Middle frontal gyrus (tissue), 1 donor: ENCODE data around the gene ATXN2.
A peak's percentile ranks its signal among the peaks of the same experiment; 100 is the strongest.
"Not testable (repeated sequence)": the region's sequence is repeated elsewhere in the genome, so short reads cannot be mapped to it uniquely, and the experiment has no call there.

ENCODE experiments used
- DNase-seq: peaks from one replicate; pipeline ENCODE4 v3.0.0-alpha.2; 2015; ENCODE audit warnings: low spot score; ENCODE audit errors: extremely low spot score

The ATXN2 gene

DNA sequence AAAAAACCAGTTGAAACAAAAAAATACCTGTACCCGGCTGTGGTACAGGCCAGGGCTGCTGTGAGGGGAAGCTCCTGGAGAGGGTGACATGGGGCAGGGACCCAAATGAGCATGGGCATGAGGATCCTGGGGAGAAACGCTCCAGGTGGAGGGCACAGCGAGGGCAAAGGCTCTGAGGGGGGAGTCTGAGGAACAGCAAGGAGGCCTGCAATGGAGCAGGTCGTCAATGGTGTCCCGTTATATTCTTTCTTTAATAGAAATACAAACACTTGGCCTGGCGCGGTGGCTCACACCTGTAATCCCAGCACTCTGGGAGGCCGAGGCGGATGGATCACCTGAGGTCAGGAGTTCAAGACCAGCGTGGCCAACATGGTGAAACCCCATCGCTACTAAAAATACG lies 1.9 kb upstream of the ATXN2 start:
- not testable (repeated sequence) for DNase-seq

DNA sequence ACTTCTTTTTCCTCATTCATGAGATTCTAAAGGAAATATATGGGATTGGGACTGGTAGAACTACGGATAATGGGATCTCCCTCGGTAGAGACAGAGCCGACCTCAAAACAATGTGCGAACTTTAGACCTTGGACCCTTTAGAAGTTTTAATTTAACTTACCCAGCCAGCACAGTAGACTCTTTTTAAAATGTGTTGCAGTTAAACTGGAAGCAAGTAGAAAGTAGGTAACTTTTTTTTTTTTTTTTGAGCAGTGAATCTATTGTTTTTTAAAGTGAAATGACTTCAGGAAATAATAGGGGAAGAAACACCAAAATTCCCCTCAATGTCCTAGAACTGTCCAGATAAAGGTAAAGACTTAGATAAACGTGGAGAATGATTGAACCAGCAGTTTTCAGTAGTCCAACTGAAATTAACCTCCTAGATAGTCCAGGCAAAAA lies 1.1 kb upstream of the ATXN2 start:
- DNase-seq, result no peak

DNA sequence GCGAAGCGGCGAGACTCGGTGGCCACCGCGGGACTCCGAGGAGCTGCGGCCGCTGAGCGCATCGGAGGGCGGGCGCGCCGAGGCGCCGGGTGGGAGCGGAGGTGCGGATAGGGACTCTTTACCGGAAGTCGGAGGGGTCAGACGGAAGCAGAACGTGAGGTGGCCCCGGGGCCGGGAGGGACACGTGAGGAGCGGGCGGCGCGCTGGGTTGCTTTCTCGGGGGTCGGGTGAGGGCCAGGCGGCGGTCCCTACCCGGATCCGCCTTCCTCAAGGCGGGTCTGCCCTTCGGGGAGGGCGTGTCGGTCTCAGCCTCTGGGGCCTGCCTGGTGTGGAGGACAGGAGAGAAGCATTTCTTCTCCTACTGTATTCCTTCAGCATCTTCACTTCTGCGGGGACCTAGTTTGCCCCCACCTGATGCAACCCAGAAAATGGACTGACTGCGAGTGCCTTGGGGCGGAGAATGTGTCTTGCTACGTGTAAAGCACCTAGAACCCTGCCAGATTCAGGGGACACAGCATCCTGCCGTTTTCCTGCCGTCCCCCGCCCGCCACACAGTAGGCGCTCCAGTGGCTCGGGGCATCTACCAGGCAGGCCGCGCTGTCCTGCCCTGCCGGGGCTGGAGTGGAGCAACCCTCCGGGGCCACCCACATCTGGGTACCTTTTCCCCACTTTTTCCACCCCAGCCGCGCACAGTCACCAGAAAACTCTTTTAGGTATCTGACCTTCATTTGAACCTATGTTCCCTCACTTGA lies 514 bp upstream of the ATXN2 start:
- peak; percentile 53 for DNase-seq

DNA sequence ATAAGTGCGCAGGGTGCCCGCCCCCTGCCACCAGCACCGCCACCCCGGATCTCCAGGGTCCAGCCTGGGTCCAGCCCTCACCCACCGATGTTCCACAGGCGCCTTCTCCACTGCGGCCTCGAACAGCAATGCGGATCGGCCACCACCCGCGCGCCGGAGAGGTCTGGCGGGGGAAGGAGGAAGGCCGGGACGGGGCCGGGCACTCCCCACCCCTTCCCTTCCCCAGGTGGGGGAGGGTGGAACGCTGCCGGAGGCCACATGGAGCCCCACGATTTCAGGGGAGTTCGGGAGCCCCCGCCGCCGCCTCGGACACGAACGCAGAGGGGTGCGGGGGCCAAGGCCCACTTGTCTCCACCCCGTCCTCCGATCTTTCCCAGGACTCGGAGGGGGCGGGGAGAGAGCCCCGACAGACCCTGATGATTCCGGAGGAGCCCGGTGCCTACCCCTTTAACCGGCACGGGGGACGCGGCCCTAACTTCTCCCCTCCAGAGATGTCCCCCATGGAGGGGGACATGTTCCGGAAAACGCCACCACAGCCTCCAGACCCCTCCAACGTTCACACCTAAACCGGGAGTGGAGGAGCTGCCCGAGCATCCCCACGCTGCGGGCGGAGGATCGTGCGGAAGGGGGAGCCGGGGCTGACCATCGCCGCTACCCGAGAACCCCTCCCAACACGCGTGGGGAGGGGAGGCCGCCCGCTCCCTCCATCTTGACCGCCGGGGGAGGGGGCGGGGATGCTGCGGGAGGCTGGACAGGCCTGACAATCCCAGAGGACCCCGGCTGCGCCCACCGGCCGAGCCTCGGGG lies 1.1 kb downstream of the ATXN2 start:
- DNase-seq, result no peak

DNA sequence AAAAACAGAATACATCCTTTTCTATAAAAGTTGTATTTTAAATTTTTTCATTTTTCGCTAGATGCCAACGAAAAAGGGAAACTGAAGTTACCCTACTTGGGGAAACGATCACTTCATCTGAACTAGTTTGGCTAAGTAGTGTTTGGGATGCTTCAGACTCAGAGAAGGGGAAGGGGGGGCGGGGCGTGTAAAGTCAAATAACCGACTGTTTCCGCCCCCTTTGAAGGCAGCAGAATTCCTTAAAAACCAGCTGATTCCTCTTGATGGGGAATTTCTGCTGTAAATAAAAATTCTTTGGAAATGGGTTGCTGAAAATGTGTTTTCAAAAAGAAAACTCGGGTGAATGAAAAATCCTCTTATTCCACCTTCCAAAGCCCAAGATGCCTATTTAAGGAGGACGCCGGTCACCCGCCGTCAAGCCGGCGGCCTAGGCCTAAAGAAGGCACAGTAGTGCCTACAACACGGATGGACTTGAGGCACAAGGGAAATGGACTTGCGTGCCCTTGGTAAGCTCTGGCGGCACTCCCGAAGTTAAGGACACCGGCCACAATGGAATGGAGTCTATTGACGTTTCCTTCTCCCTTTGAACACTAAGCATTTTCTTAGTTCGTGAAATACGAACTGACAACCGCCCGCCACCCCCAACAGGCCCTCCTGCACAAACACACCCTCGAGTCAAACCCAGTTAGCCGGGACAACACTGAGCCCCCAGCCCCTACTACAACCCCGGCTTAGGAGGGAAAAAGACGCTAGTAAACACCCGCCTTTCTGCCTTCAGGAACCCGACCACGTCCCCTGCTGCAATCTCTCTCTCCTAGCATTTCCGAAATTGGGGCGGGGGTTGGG lies 1.9 kb downstream of the ATXN2 start:
- no peak for DNase-seq

DNA sequence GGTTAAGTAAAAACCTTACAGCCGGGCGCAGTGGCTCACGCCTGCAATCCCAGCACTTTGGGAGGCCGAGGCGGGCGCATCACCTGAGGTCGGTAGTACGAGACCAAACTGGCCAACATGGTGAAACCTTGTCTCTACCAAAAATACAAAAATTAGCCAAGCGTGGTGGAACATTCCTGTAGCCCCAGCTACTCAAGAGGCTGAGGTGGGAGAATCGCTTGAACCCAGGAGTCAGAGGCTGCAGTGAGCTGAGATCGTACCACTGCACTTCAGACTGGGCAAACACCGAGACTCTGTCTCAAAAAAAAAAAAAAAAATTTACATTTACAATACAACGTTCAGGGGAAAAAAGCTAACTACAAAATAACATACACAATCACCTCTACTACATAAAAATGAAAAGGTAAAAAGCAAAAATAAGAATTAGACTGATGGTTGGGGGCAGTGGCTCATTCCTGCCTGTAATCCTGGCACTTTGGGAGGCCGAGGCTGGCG lies 3.7 kb downstream of the ATXN2 start:
- not testable (repeated sequence) for DNase-seq

DNA sequence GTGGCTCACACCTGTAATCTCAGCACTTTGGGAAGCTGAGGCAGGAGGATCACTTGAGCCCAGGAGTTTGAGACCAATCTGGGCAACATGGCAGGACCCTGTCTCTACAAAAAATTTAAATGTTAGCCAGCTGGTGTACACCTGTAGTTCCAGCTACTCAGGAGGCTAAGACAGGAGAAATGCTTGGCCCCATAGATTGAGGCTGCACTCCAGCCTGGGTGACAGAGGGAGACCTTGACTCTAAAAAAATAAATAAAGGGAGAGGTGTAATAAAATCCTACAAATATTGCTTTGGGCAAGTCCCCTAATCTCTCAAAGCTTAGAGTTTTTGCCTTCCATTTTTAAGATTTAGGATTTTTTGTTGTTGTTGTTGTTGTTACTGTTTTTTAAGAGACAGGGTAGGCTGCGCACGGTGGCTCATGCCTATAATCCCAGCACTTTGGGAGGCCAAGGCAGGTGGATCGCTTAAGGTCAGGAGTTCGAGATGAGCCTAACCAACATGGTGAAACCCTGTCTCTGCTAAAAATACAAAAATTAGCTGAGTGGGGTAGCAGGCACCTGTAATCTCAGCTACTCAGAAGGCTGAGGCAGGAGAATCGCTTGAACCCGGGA lies 7.6 kb downstream of the ATXN2 start:
- DNase-seq, result not testable (repeated sequence)

DNA sequence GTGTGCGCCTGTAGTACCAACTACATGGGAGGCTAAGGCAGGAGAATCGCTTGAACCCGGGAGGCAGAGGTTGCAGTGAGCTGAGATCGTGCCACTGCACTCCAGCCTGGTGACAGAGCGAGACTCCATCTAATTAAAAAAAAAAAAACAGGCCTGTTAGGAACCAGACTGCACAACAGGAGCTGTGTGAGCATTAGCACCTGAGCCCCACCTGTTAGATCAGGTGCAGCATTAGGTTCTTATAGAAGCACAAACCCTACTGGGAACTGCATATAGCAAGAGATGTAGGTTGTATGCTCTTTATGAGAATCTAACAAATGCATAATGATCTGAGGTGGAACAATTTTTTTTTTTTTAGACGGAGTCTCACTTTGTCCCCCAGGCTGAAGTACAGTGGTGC lies 8.6 kb downstream of the ATXN2 start:
- no peak for DNase-seq

DNA sequence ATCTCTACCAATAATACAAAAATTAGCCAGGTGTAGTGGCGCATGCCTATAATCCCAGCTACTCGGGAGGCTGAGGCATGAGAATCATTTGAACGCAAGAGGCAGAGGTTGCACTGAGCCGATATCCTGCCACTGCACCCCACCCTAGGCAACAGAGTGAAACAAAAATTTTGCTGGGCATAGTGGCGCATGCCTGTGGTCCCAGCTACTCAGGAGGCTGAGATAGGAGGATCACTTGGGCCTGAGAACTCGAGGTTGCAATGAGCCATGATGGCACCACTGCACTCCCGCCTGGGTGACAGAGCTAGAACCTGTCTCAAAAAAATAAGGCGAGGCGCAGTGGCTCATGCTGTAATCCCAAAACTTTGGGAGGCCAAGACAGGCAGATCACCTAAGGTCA lies 9.5 kb downstream of the ATXN2 start:
- no peak for DNase-seq

DNA sequence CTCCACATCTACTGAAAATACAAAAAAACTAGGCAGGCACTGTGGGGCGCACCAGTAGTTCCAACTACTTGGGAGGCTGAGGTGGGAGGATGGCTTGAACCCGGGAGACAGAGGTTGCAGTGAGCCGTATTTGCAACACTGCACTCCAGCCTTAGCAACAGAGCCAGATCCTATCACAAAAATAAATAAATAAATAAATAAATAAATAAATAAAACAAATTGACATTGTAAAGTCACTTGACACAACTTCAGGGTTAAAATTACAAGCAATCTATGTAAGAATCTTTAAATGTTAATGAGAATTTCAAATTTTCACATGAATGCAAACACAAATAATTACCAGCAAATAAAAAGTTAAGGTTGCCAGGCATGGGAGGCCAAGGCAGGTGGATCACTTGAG lies 11.1 kb downstream of the ATXN2 start:
- no peak for DNase-seq

DNA sequence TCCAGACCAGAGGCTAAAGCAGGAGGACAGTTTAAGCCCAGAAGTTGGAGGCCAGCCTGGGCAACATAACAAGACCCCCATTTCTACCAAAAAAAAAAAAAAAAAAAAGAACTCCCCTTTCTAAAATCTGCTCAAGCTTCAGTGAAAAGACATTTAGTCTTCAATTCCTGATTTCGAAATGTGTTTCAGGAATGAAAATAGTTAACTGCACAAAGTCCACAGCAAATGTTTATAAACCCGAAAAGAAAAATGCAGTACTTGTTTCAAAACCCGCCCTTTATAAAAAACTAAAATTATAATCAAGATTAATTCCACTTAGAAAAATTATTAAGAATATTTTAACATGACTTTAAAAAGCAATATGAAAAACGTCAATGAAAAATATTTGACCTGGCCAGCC lies 12.1 kb downstream of the ATXN2 start:
- no peak for DNase-seq

DNA sequence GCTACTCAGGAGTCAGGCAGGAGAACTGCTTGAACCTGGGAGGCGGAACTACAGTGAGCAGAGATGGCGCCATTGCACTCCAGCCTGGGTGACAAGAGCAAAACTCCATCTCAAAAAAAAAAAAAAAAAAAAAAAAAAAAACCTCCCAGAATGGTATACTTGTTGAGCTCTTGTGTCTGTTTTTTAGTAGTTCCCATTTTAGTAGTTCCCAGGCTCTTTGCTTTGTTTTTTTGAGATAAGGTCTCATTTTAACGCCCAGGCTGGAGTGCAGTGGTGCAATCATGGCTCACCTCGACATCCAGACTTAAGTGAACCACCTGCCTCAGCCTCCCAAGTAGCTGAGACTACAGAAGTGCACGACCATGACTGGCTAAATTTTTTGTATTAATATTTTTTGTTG lies 13.4 kb downstream of the ATXN2 start:
- no peak for DNase-seq

DNA sequence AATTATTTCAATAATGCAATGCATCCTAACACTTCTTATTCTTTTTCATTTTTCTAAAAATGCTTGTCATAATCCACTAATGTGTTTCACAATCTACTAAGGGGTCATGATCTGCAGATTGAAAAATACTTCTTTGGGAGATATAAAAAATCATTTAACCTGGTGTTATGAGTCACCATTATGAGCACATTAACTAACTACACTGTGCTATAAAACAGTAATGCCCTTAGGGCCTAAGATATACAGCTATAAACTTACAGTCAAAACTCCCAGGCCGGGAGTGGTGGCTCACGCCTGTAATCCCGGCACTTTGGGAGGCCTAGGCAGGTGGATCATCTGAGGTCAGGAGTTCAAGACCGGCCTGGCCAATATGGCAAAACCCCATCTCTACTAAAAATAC lies 14.2 kb downstream of the ATXN2 start:
- DNase-seq, result no peak

DNA sequence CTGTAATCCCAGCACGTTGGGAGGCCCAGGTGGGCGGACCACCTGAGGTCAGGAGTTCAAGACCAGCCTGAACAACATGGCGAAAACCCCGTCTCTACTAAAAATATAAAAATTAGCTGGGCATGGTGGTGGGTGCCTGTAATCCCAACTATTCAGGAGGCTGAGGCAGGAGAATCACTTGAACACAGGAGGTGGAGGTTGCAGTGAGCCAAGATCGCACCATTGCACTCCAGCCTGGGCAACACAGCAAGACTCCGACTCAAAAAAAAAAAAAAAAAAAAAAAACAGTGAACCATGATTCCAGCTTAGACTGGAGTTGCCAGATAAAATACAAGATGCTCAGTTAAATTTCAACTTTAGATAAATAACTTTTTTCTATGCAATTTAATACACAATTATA lies 15.6 kb downstream of the ATXN2 start:
- DNase-seq, result not testable (repeated sequence)

DNA sequence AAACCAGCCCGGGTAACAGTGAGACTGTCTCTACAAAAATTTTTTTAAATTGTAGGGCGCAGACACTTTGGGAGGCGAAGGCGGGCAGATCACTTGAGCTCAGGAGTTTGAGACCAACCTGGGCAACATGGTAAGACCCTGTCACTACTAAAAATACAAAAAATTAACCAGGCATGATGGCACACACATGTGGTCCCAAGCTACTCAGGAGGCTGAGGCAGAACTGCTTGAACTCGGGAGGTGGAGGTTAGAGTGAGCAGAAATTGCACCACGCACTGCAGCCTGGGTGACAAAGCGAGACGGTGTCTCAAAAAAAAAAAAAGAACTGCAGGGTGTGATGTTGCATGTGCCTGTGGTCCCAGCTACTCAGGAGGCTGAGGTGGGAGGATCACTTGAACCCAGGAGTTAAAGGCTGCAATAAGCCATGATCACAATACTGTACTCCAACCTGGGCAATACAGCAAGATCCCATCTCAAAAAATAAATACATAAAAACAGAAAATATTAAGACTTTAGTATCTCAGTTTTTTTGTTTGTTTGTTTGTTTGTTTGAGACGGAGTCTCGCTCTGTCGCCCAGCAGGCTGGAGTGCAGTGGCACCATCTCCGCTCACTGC lies 16.9 kb downstream of the ATXN2 start:
- DNase-seq, result no peak

DNA sequence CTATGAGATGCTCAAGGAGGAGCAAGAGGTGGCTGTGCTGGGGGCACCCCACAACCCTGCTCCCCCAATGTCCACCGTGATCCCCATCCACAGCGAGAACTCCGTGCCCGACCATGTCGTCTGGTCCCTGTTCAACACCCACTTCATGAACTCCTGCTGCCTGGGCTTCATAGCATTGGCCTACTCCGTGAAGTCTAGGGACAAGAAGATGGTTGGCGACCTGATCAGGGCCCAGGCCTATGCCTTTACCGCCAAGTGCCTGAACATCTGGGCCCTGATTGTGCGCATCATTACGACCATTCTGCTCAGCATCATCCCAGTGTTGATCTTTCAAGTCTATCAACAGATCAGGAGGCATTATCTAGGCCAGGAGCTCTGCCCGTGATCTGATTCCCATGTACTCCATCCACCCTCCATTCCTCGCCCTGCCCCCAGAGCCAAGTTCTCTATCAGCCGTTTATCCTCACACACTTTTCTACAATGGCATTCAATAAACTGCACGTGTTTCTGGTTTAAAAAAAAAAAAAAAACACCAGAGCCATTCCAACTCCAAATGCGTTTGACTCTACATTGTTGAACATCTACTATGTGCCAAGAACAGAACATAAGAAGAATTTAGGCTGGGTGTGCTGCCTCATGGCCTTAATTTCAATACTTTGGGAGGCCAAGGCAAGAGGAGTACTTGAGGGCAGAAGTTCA lies 17.5 kb downstream of the ATXN2 start:
- DNase-seq, result no peak

DNA sequence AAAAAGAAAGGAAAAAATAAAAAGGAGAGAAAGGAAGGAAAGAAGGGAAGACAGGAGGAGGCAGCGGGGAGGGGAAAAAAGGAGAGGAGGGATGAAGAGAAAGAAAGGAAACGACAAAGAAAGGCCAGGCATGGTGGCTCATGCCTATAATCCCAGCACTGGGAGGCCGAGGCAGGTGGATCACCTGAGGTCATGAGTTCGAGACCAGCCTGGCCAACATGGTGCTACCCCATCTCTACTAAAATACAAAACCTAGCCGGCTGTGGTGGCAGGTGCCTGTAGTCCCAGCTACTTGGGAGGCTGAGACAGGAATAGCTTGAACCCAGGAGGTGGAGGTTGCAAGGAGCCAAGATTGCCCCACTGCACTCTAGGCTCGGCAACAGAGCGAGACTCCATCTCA lies 18.4 kb downstream of the ATXN2 start:
- DNase-seq, result no peak

DNA sequence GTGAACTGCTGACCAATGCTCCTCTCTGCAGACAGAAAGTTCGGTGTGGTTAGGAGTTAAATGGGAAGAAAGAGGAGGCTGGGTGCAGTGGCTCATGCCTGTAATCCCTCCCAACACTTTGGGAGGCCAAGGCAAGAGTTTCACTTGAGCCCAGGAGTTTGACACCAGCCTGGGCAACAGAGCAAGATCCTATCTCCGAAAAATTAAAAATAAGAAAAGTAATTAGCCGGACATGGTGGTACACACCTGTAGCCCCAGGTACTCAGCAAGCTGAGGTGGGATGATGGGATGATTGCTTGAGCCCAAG lies 19.0 kb downstream of the ATXN2 start:
- no peak for DNase-seq

DNA sequence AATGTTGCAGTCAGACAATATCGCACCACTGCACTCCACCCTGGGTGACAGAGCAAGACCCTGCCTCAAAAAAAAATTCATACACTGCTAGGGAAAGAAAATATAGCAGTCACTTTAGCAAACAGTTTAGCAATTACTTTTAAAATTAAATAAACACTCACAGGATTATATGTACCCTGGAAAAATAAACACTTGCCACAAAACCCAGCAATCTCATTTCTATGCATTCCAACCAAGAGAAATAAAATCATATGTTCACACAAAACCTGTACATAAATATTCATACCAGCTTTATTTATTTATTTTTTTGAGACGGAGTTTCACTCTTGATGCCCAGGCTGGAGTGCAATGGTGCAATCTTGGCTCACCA lies 20.2 kb downstream of the ATXN2 start:
- DNase-seq, result no peak

DNA sequence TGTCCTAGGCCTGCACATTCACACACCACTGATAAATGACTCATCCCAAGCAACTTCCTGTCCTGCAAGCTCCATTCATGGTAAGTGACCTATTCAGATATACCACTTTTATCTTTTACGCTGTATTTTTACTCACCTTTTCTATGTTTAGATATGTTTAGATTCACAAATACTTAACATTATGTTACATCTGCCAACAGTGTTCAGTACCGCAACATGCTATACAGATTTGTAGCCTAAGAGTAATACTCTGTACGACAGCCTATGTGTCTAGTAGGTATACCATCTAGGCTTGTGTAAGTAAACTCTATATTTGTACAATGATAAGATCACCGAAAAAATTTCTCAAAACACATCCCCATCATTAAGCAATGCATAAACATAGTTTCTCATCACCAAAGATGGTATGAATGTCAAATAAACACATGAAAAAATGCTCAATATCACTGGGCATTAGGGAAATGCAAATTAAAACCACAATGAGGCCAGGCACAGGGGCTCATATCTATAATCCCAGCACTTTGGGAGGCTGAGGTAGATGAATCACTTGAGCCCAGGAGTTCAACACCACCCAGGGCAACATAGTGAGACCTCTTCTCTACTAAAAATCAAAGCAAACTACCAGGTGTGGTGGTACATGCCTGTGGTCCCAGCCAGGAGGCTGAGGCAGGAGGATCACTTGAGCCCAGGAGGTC lies 20.7 kb downstream of the ATXN2 start:
- no peak for DNase-seq
